ENCODE results near the gene RPE65. TPM values are rescaled to one million over a fixed set of nuclear protein-coding genes. Genes with fewer than 3 reads are reported as not detected.

The RPE65 gene
- total and polyA plus RNA-seq, 2 donors (not counting 3 experiments of a cell fraction or from before 2014, with no cell fraction given) = not detected

DNA sequence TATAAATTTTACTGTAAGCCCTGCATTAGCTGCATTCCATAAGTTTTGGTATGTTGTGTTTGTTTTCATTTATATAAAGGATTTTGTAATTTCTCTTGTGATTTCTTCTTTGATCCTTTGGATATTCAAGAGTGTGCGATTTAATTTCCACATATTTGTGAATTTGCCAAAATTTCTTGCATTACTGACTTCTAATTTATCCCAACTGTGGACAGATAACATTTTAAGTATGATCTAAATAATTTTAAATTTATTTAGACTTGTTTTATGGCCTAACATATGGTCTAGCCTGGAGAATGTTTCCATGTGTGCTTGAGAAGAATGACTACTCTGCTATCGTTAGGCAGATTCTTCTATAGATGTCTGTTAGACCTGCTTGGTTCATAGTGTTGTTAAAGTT lies 23.2 kb downstream of the RPE65 start:
- no peaks in the 10 kb centered on the region for H3K9me3 ChIP-seq (replicated peaks; ENCODE audit: control insufficient read depth, insufficient read depth, low read length)
- intact Hi-C loops (cut with micrococcal nuclease) (no loop called here), dilution Hi-C loops (cut with MboI; ENCODE audit: extremely low pct_ligation_motif_present, low sequenced_read_pairs) (no loop called here)
- no peaks in the 10 kb centered on the region for H3K36me3 ChIP-seq (ENCODE audit: control insufficient read depth in 2 of 2, extremely low read depth in 1 of 2, insufficient read depth in 2 of 2, low read length in 2 of 2)
- no peak overlapping the region for H3K27ac ChIP-seq (ENCODE audit: insufficient read depth, low read depth, low read length)
- peaks cover 0 to 3% of the 10 kb centered on the region in 2 experiments for H3K27me3 ChIP-seq (ENCODE audit: control insufficient read depth in 2 of 2, insufficient read depth in 2 of 2, low read length in 2 of 2)
- ChIA-PET POLR2A (no interaction called here), CTCF (no interaction called here)
- no peak for TF ChIP-seq GATA2 (IDR thresholded peaks at IDR 0.05; ENCODE audit: insufficient read depth, insufficient read length, low read depth, low read length)
- TF ChIP-seq, protein P1, sequence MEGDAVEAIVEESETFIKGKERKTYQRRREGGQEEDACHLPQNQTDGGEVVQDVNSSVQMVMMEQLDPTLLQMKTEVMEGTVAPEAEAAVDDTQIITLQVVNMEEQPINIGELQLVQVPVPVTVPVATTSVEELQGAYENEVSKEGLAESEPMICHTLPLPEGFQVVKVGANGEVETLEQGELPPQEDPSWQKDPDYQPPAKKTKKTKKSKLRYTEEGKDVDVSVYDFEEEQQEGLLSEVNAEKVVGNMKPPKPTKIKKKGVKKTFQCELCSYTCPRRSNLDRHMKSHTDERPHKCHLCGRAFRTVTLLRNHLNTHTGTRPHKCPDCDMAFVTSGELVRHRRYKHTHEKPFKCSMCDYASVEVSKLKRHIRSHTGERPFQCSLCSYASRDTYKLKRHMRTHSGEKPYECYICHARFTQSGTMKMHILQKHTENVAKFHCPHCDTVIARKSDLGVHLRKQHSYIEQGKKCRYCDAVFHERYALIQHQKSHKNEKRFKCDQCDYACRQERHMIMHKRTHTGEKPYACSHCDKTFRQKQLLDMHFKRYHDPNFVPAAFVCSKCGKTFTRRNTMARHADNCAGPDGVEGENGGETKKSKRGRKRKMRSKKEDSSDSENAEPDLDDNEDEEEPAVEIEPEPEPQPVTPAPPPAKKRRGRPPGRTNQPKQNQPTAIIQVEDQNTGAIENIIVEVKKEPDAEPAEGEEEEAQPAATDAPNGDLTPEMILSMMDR (IDR thresholded peaks at IDR 0.05; ENCODE audit: extremely low read depth in 1 of 2, insufficient read depth in 1 of 2, low read depth in 1 of 2, low read length in 2 of 2) = no peak
- TF ChIP-seq, protein P2, sequence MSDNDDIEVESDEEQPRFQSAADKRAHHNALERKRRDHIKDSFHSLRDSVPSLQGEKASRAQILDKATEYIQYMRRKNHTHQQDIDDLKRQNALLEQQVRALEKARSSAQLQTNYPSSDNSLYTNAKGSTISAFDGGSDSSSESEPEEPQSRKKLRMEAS (IDR thresholded peaks at IDR 0.05; ENCODE audit: insufficient read depth, insufficient read length) = no peak
- H3K9ac ChIP-seq (replicated peaks; ENCODE audit: extremely low read depth, insufficient read depth, low read length) = no peak overlapping the region
- no peak overlapping the region for H2AFZ ChIP-seq (ENCODE audit: low read depth, low read length)
- H3K9me1 ChIP-seq (replicated peaks; ENCODE audit: control insufficient read depth, extremely low read depth, insufficient read depth, low read length) = no peaks in the 10 kb centered on the region
- no peaks in the 10 kb centered on the region for H4K20me1 ChIP-seq (replicated peaks; ENCODE audit: control insufficient read depth, extremely low read depth, insufficient read depth, low read length)
- no peaks in the 10 kb centered on the region for H3K4me1 ChIP-seq (ENCODE audit: control insufficient read depth, extremely low read depth, insufficient read depth, low read length)
- BruUV-seq (replicated peaks) = no TSS peak
- FAIRE-seq = no peak
- H3K4me3 ChIP-seq (replicated peaks in 1 of 3; ENCODE audit: insufficient read depth in 1 of 3, low read depth in 1 of 3, low read length in 3 of 3) = no peak overlapping the region
- no peaks in the 10 kb centered on the region for H3K79me2 ChIP-seq (ENCODE audit: control insufficient read depth, insufficient read depth, low read length)
- no peak overlapping the region for H3K4me2 ChIP-seq (ENCODE audit: insufficient read depth, low read length)
- DNase-seq (ENCODE audit: low read depth, low spot score) = no peak

DNA sequence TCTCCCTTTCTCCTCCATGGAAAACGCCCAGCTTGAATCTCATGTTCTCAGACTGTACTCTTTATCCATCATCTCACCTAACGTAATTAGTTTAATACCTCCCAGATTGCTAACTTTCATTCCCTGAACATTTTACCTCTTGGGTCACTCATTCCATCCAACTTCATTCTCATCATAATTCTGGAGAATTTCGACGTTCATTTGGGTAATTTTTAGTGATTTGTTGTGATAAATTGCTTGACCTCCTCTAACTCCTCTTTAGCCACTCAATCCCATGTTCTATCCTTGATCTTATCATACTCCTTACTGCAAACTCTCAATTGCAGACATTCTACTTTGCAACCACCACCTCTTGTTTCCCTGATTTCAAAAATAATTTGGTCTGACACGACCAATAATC lies 28.4 kb downstream of the RPE65 start:
- intact Hi-C loops (cut with micrococcal nuclease) = no loop called here
- no TSS peak for BruUV-seq (replicated peaks)
- Histone ChIP-seq H3K79me2 (ENCODE audit: control insufficient read depth, insufficient read depth, low read length) (no peaks in the 10 kb centered on the region), H3K27ac (ENCODE audit: insufficient read depth, low read depth, low read length) (no peak overlapping the region), H3K9ac (replicated peaks; ENCODE audit: extremely low read depth, insufficient read depth, low read length) (no peak overlapping the region), H3K4me2 (ENCODE audit: insufficient read depth, low read length) (no peak overlapping the region), H3K9me3 (replicated peaks; ENCODE audit: control insufficient read depth, insufficient read depth, low read length) (no peaks in the 10 kb centered on the region), H3K4me3 (replicated peaks in 1 of 3; ENCODE audit: insufficient read depth in 1 of 3, low read depth in 1 of 3, low read length in 3 of 3) (no peak overlapping the region), H3K4me1 (ENCODE audit: control insufficient read depth, extremely low read depth, insufficient read depth, low read length) (no peaks in the 10 kb centered on the region), H3K36me3 (ENCODE audit: control insufficient read depth in 2 of 2, extremely low read depth in 1 of 2, insufficient read depth in 2 of 2, low read length in 2 of 2) (no peaks in the 10 kb centered on the region), H2AFZ (ENCODE audit: low read depth, low read length) (no peak overlapping the region), H3K27me3 (ENCODE audit: control insufficient read depth in 2 of 2, insufficient read depth in 2 of 2, low read length in 2 of 2) (no peaks in the 10 kb centered on the region), H4K20me1 (replicated peaks; ENCODE audit: control insufficient read depth, extremely low read depth, insufficient read depth, low read length) (no peaks in the 10 kb centered on the region), H3K9me1 (replicated peaks; ENCODE audit: control insufficient read depth, extremely low read depth, insufficient read depth, low read length) (no peaks in the 10 kb centered on the region)
- ChIA-PET CTCF (no interaction called here), POLR2A (no interaction called here)
- FAIRE-seq = no peak
- DNase-seq (ENCODE audit: low read depth, low spot score) = no peak
- dilution Hi-C loops (cut with MboI; ENCODE audit: extremely low pct_ligation_motif_present, low sequenced_read_pairs) = no loop called here
- TF ChIP-seq, protein P2 (IDR thresholded peaks at IDR 0.05; ENCODE audit: insufficient read depth, insufficient read length) = no peak
- TF ChIP-seq EZH2 (IDR thresholded peaks at IDR 0.05; ENCODE audit: borderline replicate concordance, low read depth, low read length, severe bottlenecking) (no peak), POLR2AphosphoS5 (IDR thresholded peaks at IDR 0.05; ENCODE audit: insufficient read depth, low read depth, low read length) (no peak), MYC (IDR thresholded peaks at IDR 0.05; ENCODE audit: low read depth, low read length) (no peak), GATA2 (IDR thresholded peaks at IDR 0.05; ENCODE audit: insufficient read depth, insufficient read length, low read depth, low read length) (no peak), FOS (IDR thresholded peaks at IDR 0.05; ENCODE audit: borderline replicate concordance, insufficient read depth, low read length) (no peak), JUN (IDR thresholded peaks at IDR 0.05; ENCODE audit: borderline replicate concordance, insufficient read depth, insufficient read length, low read depth) (no peak)
